ENCODE results near the gene PLCH1.

PLCH1 gene

DNA sequence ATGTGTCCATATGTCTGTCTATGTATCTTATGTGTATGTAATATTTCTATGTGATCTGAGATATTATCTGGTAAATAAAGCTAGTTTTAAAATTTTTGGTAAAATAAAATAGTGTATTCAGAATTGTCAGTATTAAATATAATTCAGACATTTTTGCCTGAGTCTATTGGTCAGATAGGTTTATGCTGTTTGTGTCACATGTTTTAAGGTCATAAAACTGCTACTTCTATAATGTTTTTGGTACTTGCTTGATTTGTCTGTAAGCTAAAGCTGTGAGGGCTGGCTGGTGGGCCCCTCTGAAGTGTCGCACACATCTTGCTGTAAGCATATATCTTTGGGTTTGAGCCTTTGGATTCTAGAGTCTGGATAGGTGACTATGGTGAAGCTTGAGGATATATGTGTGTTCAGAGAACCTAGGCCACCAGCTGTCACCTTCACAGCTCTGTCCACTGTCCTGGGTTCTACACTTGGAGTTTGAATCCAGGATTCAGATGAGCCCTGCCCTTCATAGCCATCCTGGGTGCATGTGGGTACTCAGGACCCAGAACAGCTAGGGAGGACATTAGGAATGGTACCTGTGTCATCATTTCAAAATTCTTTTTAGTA, 379.6 kb downstream of the PLCH1 start:
- H3K4me3 ChIP-seq (ENCODE audit: low read depth, low read length, poor library complexity, severe bottlenecking), result no peak overlapping the region
- H3K9me3 ChIP-seq (ENCODE audit: low read length), result peaks cover 3% of the 10 kb centered on the region; the same call in 1 of the 2 replicates
- no peaks in the 10 kb centered on the region for H4K20me1 ChIP-seq (ENCODE audit: insufficient read depth, low read length)
- no peaks in the 10 kb centered on the region for H3K4me1 ChIP-seq (ENCODE audit: insufficient read depth, low read length, severe bottlenecking)
- H3K27me3 ChIP-seq (ENCODE audit: insufficient read depth, low read length), result no peaks in the 10 kb centered on the region; the same call in 1 of the 2 replicates
- H3K27ac ChIP-seq (ENCODE audit: low read depth, low read length, poor library complexity, severe bottlenecking), result no peak overlapping the region
- H3K4me2 ChIP-seq (ENCODE audit: low read length), result no peak overlapping the region
- TF ChIP-seq, protein P1, sequence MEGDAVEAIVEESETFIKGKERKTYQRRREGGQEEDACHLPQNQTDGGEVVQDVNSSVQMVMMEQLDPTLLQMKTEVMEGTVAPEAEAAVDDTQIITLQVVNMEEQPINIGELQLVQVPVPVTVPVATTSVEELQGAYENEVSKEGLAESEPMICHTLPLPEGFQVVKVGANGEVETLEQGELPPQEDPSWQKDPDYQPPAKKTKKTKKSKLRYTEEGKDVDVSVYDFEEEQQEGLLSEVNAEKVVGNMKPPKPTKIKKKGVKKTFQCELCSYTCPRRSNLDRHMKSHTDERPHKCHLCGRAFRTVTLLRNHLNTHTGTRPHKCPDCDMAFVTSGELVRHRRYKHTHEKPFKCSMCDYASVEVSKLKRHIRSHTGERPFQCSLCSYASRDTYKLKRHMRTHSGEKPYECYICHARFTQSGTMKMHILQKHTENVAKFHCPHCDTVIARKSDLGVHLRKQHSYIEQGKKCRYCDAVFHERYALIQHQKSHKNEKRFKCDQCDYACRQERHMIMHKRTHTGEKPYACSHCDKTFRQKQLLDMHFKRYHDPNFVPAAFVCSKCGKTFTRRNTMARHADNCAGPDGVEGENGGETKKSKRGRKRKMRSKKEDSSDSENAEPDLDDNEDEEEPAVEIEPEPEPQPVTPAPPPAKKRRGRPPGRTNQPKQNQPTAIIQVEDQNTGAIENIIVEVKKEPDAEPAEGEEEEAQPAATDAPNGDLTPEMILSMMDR (IDR thresholded peaks at IDR 0.05; ENCODE audit: low read length), result no peak
- TF ChIP-seq EZH2 (IDR thresholded peaks at IDR 0.05; ENCODE audit: borderline replicate concordance, low read length), result no peak
- no peaks in the 10 kb centered on the region for H3K9me2 ChIP-seq (ENCODE audit: low read depth, low read length)
- H3F3A ChIP-seq (ENCODE audit: insufficient read depth, low read length), result no peaks in the 10 kb centered on the region
- H2AFZ ChIP-seq (ENCODE audit: low read length), result no peak overlapping the region
- H3K36me3 ChIP-seq (ENCODE audit: insufficient read depth, low read length), result no peaks in the 10 kb centered on the region
- no peaks in the 10 kb centered on the region for H3K79me2 ChIP-seq (ENCODE audit: insufficient read depth, low read length)
- H3K9ac ChIP-seq (ENCODE audit: low read length), result no peak overlapping the region

- H3K4me1 ChIP-seq (ENCODE audit: insufficient read depth, low read length, severe bottlenecking), result no peaks in the 10 kb centered on the region
- no peaks in the 10 kb centered on the region for H3K36me3 ChIP-seq (ENCODE audit: insufficient read depth, low read length)
- TF ChIP-seq, protein P1 (IDR thresholded peaks at IDR 0.05; ENCODE audit: low read length), result no peak
- H3K4me3 ChIP-seq (ENCODE audit: low read depth, low read length, poor library complexity, severe bottlenecking), result no peak overlapping the region
- no peak overlapping the region for H2AFZ ChIP-seq (ENCODE audit: low read length)
- no peaks in the 10 kb centered on the region; the same call in 1 of the 2 replicates for H3K27me3 ChIP-seq (ENCODE audit: insufficient read depth, low read length)
- H3K9me3 ChIP-seq (ENCODE audit: low read length), result peaks cover 3% of the 10 kb centered on the region; the same call in 1 of the 2 replicates
- H3K9me2 ChIP-seq (ENCODE audit: low read depth, low read length), result no peaks in the 10 kb centered on the region
- no peak overlapping the region for H3K9ac ChIP-seq (ENCODE audit: low read length)
- H3K79me2 ChIP-seq (ENCODE audit: insufficient read depth, low read length), result no peaks in the 10 kb centered on the region
- no peak overlapping the region for H3K27ac ChIP-seq (ENCODE audit: low read depth, low read length, poor library complexity, severe bottlenecking)
- no peaks in the 10 kb centered on the region for H3F3A ChIP-seq (ENCODE audit: insufficient read depth, low read length)
- H3K4me2 ChIP-seq (ENCODE audit: low read length), result no peak overlapping the region
- H4K20me1 ChIP-seq (ENCODE audit: insufficient read depth, low read length), result no peaks in the 10 kb centered on the region
These were observed 380.4 kb downstream of the PLCH1 start for GRCh38 chr3:155364492-155364891.

GRCh38 chr3:155363690-155364070, 381.2 kb downstream of the PLCH1 start:
- H3K4me3 ChIP-seq (ENCODE audit: low read depth, low read length, poor library complexity, severe bottlenecking), result no peak overlapping the region
- no peak overlapping the region for H3K4me2 ChIP-seq (ENCODE audit: low read length)
- H3K9ac ChIP-seq (ENCODE audit: low read length), result no peak overlapping the region
- H3K36me3 ChIP-seq (ENCODE audit: insufficient read depth, low read length), result no peaks in the 10 kb centered on the region
- H3K4me1 ChIP-seq (ENCODE audit: insufficient read depth, low read length, severe bottlenecking), result no peaks in the 10 kb centered on the region
- H3K27ac ChIP-seq (ENCODE audit: low read depth, low read length, poor library complexity, severe bottlenecking), result no peak overlapping the region
- TF ChIP-seq EZH2 (IDR thresholded peaks at IDR 0.05; ENCODE audit: borderline replicate concordance, low read length), result no peak
- TF ChIP-seq, protein P1 (IDR thresholded peaks at IDR 0.05; ENCODE audit: low read length), result no peak
- no peaks in the 10 kb centered on the region for H3F3A ChIP-seq (ENCODE audit: insufficient read depth, low read length)
- no peaks in the 10 kb centered on the region; the same call in 1 of the 2 replicates for H3K27me3 ChIP-seq (ENCODE audit: insufficient read depth, low read length)
- no peak overlapping the region for H2AFZ ChIP-seq (ENCODE audit: low read length)
- H3K79me2 ChIP-seq (ENCODE audit: insufficient read depth, low read length), result no peaks in the 10 kb centered on the region
- H3K9me2 ChIP-seq (ENCODE audit: low read depth, low read length), result no peaks in the 10 kb centered on the region
- no peaks in the 10 kb centered on the region for H4K20me1 ChIP-seq (ENCODE audit: insufficient read depth, low read length)
- H3K9me3 ChIP-seq (ENCODE audit: low read length), result peaks cover 3% of the 10 kb centered on the region; the same call in 1 of the 2 replicates
